ENCODE measurements around the gene P2RX4.

Gene P2RX4

GRCh38 chr12:121232977-121233627 lies 23.2 kb downstream of the P2RX4 start:
- no peaks in the 10 kb centered on the region for H3K4me1 ChIP-seq (ENCODE audit: low read depth, poor library complexity, severe bottlenecking)
- no peak for TF ChIP-seq CTCF (conservative IDR thresholded peaks at IDR 0.05; ENCODE audit: low read depth, low read length)
- H3K27me3 ChIP-seq (ENCODE audit: insufficient read depth, low read depth): no peaks in the 10 kb centered on the region
- H3K4me3 ChIP-seq (IDR thresholded peaks at IDR 0.05; ENCODE audit: insufficient read depth, low read depth, low read length): no peak overlapping the region
- H3K9ac ChIP-seq: no peak overlapping the region
- no peaks in the 10 kb centered on the region for H3K36me3 ChIP-seq (ENCODE audit: insufficient read depth)
- H4K20me1 ChIP-seq (ENCODE audit: insufficient read depth): no peaks in the 10 kb centered on the region
- H2AFZ ChIP-seq (ENCODE audit: low read depth): no peak overlapping the region
- H3K27ac ChIP-seq: no peak overlapping the region
- no peak overlapping the region for H3K4me2 ChIP-seq
- H3K79me2 ChIP-seq (ENCODE audit: insufficient read depth, low read depth): no peaks in the 10 kb centered on the region

- Histone ChIP-seq H3K27ac (no peak overlapping the region), H3K36me3 (ENCODE audit: insufficient read depth) (no peaks in the 10 kb centered on the region), H3K9ac (no peak overlapping the region), H2AFZ (ENCODE audit: low read depth) (no peak overlapping the region), H3K4me2 (no peak overlapping the region), H3K79me2 (ENCODE audit: insufficient read depth, low read depth) (no peaks in the 10 kb centered on the region), H3K4me3 (IDR thresholded peaks at IDR 0.05; ENCODE audit: insufficient read depth, low read depth, low read length) (no peak overlapping the region), H3K27me3 (ENCODE audit: insufficient read depth, low read depth) (no peaks in the 10 kb centered on the region), H4K20me1 (ENCODE audit: insufficient read depth) (no peaks in the 10 kb centered on the region), H3K4me1 (ENCODE audit: low read depth, poor library complexity, severe bottlenecking) (no peaks in the 10 kb centered on the region)
- no peak for TF ChIP-seq CTCF (conservative IDR thresholded peaks at IDR 0.05; ENCODE audit: low read depth, low read length)
These were observed 23.7 kb downstream of the P2RX4 start for GRCh38 chr12:121233628-121234020.

- peaks cover 6% of the 10 kb centered on the region for H3K4me1 ChIP-seq (ENCODE audit: low read depth, poor library complexity, severe bottlenecking)
- TF ChIP-seq CTCF (conservative IDR thresholded peaks at IDR 0.05; ENCODE audit: low read depth, low read length): no peak
- no peaks in the 10 kb centered on the region for H3K79me2 ChIP-seq (ENCODE audit: insufficient read depth, low read depth)
- no peak overlapping the region for H3K4me3 ChIP-seq (IDR thresholded peaks at IDR 0.05; ENCODE audit: insufficient read depth, low read depth, low read length)
- H3K4me2 ChIP-seq: no peak overlapping the region
- H2AFZ ChIP-seq (ENCODE audit: low read depth): no peak overlapping the region
- no peaks in the 10 kb centered on the region for H4K20me1 ChIP-seq (ENCODE audit: insufficient read depth)
- H3K27ac ChIP-seq: no peak overlapping the region
- H3K36me3 ChIP-seq (ENCODE audit: insufficient read depth): no peaks in the 10 kb centered on the region
- H3K27me3 ChIP-seq (ENCODE audit: insufficient read depth, low read depth): no peaks in the 10 kb centered on the region
- H3K9ac ChIP-seq: no peak overlapping the region
These were observed 26.8 kb downstream of the P2RX4 start for GRCh38 chr12:121236776-121237175.

GRCh38 chr12:121237415-121237814 lies 27.5 kb downstream of the P2RX4 start:
- Histone ChIP-seq H3K9ac (no peak overlapping the region), H3K79me2 (ENCODE audit: insufficient read depth, low read depth) (no peaks in the 10 kb centered on the region), H3K4me1 (ENCODE audit: low read depth, poor library complexity, severe bottlenecking) (peaks cover 6% of the 10 kb centered on the region), H3K4me2 (no peak overlapping the region), H2AFZ (ENCODE audit: low read depth) (no peak overlapping the region), H3K27me3 (ENCODE audit: insufficient read depth, low read depth) (no peaks in the 10 kb centered on the region), H3K27ac (no peak overlapping the region), H3K36me3 (ENCODE audit: insufficient read depth) (no peaks in the 10 kb centered on the region), H4K20me1 (ENCODE audit: insufficient read depth) (no peaks in the 10 kb centered on the region), H3K4me3 (IDR thresholded peaks at IDR 0.05; ENCODE audit: insufficient read depth, low read depth, low read length) (no peak overlapping the region)
- TF ChIP-seq CTCF (conservative IDR thresholded peaks at IDR 0.05; ENCODE audit: low read depth, low read length): no peak
